ENCODE measurements around the gene TSPO2.

DNA sequence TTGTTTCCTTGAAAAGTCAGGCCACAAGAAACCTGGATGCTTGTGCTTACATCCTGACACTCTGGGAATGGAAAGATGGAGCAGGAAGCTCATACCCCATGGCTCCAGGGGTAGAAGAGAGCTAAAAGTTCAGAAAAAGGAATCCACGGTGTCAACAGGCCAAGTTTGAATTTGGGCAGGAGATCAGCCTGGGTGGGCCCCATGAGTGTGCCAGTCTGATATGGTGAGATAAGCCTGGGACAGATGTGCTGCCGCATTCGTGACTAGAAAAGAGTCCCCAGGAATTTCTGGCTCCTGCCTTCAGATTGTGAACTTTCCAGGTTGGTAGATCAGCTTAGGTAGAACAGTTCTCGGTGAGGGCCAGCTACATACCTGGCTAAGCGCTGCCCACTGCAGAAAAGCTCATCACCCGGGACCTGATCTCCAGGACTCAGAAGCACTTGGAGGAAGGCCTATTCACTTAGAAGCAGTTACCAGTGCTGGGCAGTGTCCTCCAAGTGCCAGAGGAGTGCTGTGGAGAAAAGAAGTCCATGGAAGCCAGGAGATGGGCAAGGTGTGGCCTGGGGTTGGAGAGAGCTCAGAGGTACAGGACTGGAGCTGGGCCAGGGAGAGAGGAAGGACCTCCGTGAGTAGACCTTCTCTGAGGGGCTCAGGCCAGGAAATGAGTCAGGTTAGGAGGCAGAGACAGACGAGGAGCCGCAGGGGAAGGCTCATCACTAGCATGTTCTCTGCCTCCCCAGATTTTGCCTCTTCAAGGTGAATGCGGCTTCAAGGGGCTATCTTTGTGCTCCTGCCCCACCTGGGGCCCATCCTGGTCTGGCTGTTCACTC is at the start of gene TSPO2:
- TF ChIP-seq, protein P1, sequence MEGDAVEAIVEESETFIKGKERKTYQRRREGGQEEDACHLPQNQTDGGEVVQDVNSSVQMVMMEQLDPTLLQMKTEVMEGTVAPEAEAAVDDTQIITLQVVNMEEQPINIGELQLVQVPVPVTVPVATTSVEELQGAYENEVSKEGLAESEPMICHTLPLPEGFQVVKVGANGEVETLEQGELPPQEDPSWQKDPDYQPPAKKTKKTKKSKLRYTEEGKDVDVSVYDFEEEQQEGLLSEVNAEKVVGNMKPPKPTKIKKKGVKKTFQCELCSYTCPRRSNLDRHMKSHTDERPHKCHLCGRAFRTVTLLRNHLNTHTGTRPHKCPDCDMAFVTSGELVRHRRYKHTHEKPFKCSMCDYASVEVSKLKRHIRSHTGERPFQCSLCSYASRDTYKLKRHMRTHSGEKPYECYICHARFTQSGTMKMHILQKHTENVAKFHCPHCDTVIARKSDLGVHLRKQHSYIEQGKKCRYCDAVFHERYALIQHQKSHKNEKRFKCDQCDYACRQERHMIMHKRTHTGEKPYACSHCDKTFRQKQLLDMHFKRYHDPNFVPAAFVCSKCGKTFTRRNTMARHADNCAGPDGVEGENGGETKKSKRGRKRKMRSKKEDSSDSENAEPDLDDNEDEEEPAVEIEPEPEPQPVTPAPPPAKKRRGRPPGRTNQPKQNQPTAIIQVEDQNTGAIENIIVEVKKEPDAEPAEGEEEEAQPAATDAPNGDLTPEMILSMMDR (IDR thresholded peaks at IDR 0.05; ENCODE audit: low read length), result no peak
- no peak for TF ChIP-seq EZH2 (IDR thresholded peaks at IDR 0.05; ENCODE audit: borderline replicate concordance, low read length)
